ENCODE data around the gene IGFBP4.

- peak; percentile 34 for TF ChIP-seq CTCF (IDR thresholded peaks at IDR 0.05; ENCODE audit: low read depth, low read length, poor library complexity, severe bottlenecking)
- TF ChIP-seq EZH2phosphoT487 (IDR thresholded peaks at IDR 0.05; ENCODE audit: borderline replicate concordance, low read length): no peak
Measured at GRCh38 chr17:40443988-40444899, 994 bp downstream of the IGFBP4 start.

Data from DOHH2 (cell line).